HepG2 (cell line): Measurements from ENCODE around the gene PCSK6. TPM values are rescaled to one million over a fixed set of nuclear protein-coding genes. Genes with fewer than 3 reads are reported as not detected.

Source experiments
- AGO2 ChIP-seq: fragments of 200-400 bp; formaldehyde crosslinking; optimal IDR thresholded peaks from 2 replicates; pipeline ENCODE3; 2017; ENCODE audit warnings: mild to moderate bottlenecking, low read depth, low read length, moderate library complexity
- ELF4 ChIP-seq: sonication (generic); formaldehyde crosslinking; IDR thresholded peaks from 2 replicates; pipeline ENCODE4 v1.5.0; 2020; ENCODE audit warnings: missing genetic modification reagents, mild to moderate bottlenecking, moderate library complexity, borderline replicate concordance
- FIP1L1 ChIP-seq: fragments of 200-400 bp; formaldehyde crosslinking; IDR thresholded peaks from 2 replicates; pipeline ENCODE4 v1.6.1; 2018; ENCODE audit warnings: low read depth, mild to moderate bottlenecking, low read length, moderate library complexity, borderline replicate concordance; ENCODE audit not compliant: insufficient read depth
- GABPB1 ChIP-seq: IDR thresholded peaks from 2 replicates; pipeline ENCODE4 v1.6.1; 2016; ENCODE audit warnings: mild to moderate bottlenecking, missing genetic modification reagents, moderate library complexity, missing compliant biosample characterization
- HHEX ChIP-seq: IDR thresholded peaks from 2 replicates; pipeline ENCODE4 v1.6.1; 2016; ENCODE audit warnings: control low read depth
- REPIN1 ChIP-seq: sonication (generic); formaldehyde crosslinking; IDR thresholded peaks from 2 replicates; pipeline ENCODE4 v1.8.0; 2022; ENCODE audit warnings: missing genetic modification reagents, low read depth, mild to moderate bottlenecking, borderline replicate concordance
- TBP ChIP-seq: sonication (generic); formaldehyde crosslinking; IDR thresholded peaks from 2 replicates; pipeline ENCODE4 v1.5.0; 2020; ENCODE audit warnings: missing genetic modification reagents
- TCF12 ChIP-seq, 2 experiments: fragments of 450-650 bp in 1 of 2; sonication (generic) in 1 of 2; formaldehyde crosslinking in 1 of 2; IDR thresholded peaks; 2 replicates each; pipeline versions ENCODE4 v1.6.1 to v1.8.0; 2017 to 2022; ENCODE audit warnings: antibody characterized with exemption in 1 of 2, mild to moderate bottlenecking in 1 of 2, missing genetic modification reagents in 1 of 2, moderate library complexity in 1 of 2
- ZNF282 ChIP-seq: fragments of 450-650 bp; IDR thresholded peaks from 2 replicates; pipeline ENCODE4 v1.6.1; 2018; ENCODE audit not compliant: partially characterized antibody
- ZNF33A ChIP-seq: sonication (generic); formaldehyde crosslinking; IDR thresholded peaks from 2 replicates; pipeline ENCODE4 v1.5.1; 2020; ENCODE audit warnings: missing genetic modification reagents, mild to moderate bottlenecking, moderate library complexity, borderline replicate concordance
- ZNF432 ChIP-seq: sonication (generic); formaldehyde crosslinking; IDR thresholded peaks from 2 replicates; pipeline ENCODE4 v1.5.0; 2020; ENCODE audit warnings: missing genetic modification reagents, mild to moderate bottlenecking, borderline replicate concordance
- ZNF570 ChIP-seq: sonication (generic); formaldehyde crosslinking; IDR thresholded peaks from 2 replicates; pipeline ENCODE4 v1.4.0; 2020; ENCODE audit warnings: mild to moderate bottlenecking, missing genetic modification reagents, borderline replicate concordance
- ZNF850 ChIP-seq: sonication (generic); formaldehyde crosslinking; conservative IDR thresholded peaks from 2 replicates; pipeline ENCODE4 v1.9.0; 2021; ENCODE audit warnings: mild to moderate bottlenecking, missing genetic modification reagents
- ZSCAN21 ChIP-seq: sonication (generic); formaldehyde crosslinking; IDR thresholded peaks from 2 replicates; pipeline ENCODE4 v1.8.0; 2022; ENCODE audit warnings: mild to moderate bottlenecking, missing genetic modification reagents, moderate library complexity, borderline replicate concordance
- ZSCAN25 ChIP-seq: sonication (generic); formaldehyde crosslinking; IDR thresholded peaks from 2 replicates; pipeline ENCODE4 v1.8.0; 2022; ENCODE audit warnings: mild to moderate bottlenecking, missing genetic modification reagents
- polyA plus RNA-seq, 8 experiments: library from polyadenylated mRNA; depleted of rRNA in 3 of 8; stranded (reverse) in 7 of 8; unstranded in 1 of 8; fragments of >200 nt; fragmentation: Illumina TruSeq in 4 of 8; extraction: Trizol in 4 of 8; gene quantifications; 2 replicates each; pipeline versions ENCODE4 v1.2.1 to v1.2.3, GENCODE V29; 2011 to 2016; ENCODE audit warnings: low read depth in 4 of 8, missing spikeins in 1 of 8, mixed read lengths in 1 of 8; ENCODE audit not compliant: insufficient read depth in 1 of 8
- total RNA-seq, 5 experiments: library from RNA; depleted of rRNA; stranded (reverse); fragments of >200 nt; fragmentation: Illumina TruSeq; extraction: Trizol; gene quantifications; 2 replicates each; pipeline ENCODE4 v1.2.3, GENCODE V29; 2016; ENCODE audit warnings: low read depth in 1 of 5
- TF ChIP-seq, protein P1 (sequence below): sonication (generic); formaldehyde crosslinking; IDR thresholded peaks from 2 replicates; pipeline ENCODE4 v1.5.1; 2020; ENCODE audit warnings: missing genetic modification reagents, mild to moderate bottlenecking, borderline replicate concordance
- TF ChIP-seq, protein P2 (sequence below): sonication (generic); formaldehyde crosslinking; IDR thresholded peaks from 2 replicates; pipeline ENCODE4 v1.5.0; 2020; ENCODE audit warnings: missing genetic modification reagents
- TF ChIP-seq, protein P3 (sequence below): sonication (generic); formaldehyde crosslinking; IDR thresholded peaks from 2 replicates; pipeline ENCODE4 v1.8.0; 2022; ENCODE audit warnings: low read depth, missing genetic modification reagents
- TF ChIP-seq, protein P4 (sequence below): sonication (generic); formaldehyde crosslinking; IDR thresholded peaks from 2 replicates; pipeline ENCODE4 v1.4.0; 2020; ENCODE audit warnings: mild to moderate bottlenecking, missing genetic modification reagents
- TF ChIP-seq, protein P5 (sequence below): sonication (generic); formaldehyde crosslinking; IDR thresholded peaks from 2 replicates; pipeline ENCODE4 v1.5.0; 2020; ENCODE audit warnings: mild to moderate bottlenecking, missing genetic modification reagents
- TF ChIP-seq, protein P6 (sequence below): IDR thresholded peaks from 2 replicates; pipeline ENCODE4 v1.6.1; 2016; ENCODE audit warnings: missing genetic modification reagents, missing compliant biosample characterization

PCSK6 gene
- total and polyA plus RNA-seq, 2 of the 13 experiments (the other 11 are each of a cell fraction or from before 2014, with no cell fraction given), result 56.5 to 155 TPM

DNA sequence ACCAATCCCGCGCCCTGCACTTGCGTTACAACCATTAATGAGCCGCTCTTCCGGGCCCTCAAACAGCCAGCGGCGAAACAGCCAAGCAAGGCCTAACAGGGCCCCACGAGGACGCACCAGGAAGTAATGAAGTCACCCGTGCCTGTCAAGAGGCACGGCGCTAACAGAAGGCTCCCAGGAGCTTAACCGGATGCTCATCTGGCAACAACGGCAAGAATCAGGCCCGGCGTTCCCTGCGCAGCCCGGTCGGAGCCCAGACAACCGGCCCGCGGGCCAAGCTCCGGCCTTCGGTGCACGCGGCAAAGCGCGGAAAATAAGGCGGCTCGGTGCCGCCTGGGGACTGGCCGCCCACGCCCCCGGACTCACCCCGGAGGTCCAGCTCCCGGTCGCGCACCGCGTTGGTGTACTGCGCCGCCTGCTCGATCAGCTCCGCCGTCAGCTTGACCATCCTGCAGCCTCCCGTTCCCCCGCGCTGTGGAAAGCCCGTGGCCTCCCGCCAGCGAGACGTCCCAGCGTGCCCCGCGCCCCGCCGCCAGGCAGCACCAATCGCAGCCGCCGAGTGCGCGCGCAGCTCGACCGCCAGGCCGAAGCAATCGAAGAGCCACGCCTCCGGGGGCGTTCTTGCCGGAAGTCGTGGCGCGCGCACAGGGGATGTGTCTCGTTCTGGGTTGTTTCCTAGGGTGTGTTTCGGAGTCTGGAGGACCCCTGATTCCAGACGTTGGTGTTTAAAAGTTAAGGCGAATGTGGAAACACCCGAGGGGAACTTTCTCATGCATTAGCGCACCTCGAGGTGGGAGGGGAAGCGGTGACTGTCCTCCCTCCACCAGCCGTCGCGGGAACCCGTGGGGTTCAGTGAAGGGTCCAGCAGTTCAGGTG, 194.5 kb downstream of the PCSK6 start, which contains the start of gene SNRPA1 (continued):
- TF ChIP-seq, protein P1, sequence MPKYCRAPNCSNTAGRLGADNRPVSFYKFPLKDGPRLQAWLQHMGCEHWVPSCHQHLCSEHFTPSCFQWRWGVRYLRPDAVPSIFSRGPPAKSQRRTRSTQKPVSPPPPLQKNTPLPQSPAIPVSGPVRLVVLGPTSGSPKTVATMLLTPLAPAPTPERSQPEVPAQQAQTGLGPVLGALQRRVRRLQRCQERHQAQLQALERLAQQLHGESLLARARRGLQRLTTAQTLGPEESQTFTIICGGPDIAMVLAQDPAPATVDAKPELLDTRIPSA (CRISPR knock-in tag), result no peak; the same call in 1 of the 2 replicates
- TF ChIP-seq ELF4 (CRISPR knock-in tag) (0 out of 2 replicates have a peak, but pooled peaks have one; percentile 72), REPIN1 (CRISPR knock-in tag) (peak; percentile 70), GABPB1 (peak; percentile 98), AGO2 (peak; percentile 88), TCF12 (IDR thresholded peaks at IDR 0.05) (no peak), TCF12 (CRISPR knock-in tag; IDR thresholded peaks at IDR 0.05) (0 out of 2 replicates have a peak, but pooled peaks have one; percentile 75), HHEX (CRISPR knock-in tag) (no peak), ZNF432 (0 out of 2 replicates have a peak, but pooled peaks have one; percentile 4), ZNF850 (peak; percentile 58; the same call in 1 of the 2 replicates), ZSCAN25 (CRISPR knock-in tag) (no peak), FIP1L1 (0 out of 2 replicates have a peak, but pooled peaks have one; percentile 51), ZNF570 (CRISPR knock-in tag) (no peak), ZNF282 (no peak), TBP (no peak; the same call in 1 of the 2 replicates), ZSCAN21 (peak; percentile 91; the same call in 1 of the 2 replicates), ZNF33A (CRISPR knock-in tag) (0 out of 2 replicates have a peak, but pooled peaks have one; percentile 36)
- TF ChIP-seq, protein P2, sequence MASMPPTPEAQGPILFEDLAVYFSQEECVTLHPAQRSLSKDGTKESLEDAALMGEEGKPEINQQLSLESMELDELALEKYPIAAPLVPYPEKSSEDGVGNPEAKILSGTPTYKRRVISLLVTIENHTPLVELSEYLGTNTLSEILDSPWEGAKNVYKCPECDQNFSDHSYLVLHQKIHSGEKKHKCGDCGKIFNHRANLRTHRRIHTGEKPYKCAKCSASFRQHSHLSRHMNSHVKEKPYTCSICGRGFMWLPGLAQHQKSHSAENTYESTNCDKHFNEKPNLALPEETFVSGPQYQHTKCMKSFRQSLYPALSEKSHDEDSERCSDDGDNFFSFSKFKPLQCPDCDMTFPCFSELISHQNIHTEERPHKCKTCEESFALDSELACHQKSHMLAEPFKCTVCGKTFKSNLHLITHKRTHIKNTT, result no peak
- TF ChIP-seq, protein P3, sequence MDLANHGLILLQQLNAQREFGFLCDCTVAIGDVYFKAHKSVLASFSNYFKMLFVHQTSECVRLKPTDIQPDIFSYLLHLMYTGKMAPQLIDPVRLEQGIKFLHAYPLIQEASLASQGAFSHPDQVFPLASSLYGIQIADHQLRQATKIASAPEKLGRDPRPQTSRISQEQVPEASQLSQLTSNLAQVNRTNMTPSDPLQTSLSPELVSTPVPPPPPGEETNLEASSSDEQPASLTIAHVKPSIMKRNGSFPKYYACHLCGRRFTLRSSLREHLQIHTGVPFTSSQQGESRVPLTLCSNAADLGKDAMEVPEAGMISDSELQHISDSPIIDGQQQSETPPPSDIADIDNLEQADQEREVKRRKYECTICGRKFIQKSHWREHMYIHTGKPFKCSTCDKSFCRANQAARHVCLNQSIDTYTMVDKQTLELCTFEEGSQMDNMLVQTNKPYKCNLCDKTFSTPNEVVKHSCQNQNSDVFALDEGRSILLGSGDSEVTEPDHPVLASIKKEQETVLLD (CRISPR knock-in tag), result peak; percentile 94
- TF ChIP-seq, protein P4, sequence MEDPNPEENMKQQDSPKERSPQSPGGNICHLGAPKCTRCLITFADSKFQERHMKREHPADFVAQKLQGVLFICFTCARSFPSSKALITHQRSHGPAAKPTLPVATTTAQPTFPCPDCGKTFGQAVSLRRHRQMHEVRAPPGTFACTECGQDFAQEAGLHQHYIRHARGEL (CRISPR knock-in tag), result no peak; the same call in 1 of the 2 replicates
- TF ChIP-seq, protein P5, sequence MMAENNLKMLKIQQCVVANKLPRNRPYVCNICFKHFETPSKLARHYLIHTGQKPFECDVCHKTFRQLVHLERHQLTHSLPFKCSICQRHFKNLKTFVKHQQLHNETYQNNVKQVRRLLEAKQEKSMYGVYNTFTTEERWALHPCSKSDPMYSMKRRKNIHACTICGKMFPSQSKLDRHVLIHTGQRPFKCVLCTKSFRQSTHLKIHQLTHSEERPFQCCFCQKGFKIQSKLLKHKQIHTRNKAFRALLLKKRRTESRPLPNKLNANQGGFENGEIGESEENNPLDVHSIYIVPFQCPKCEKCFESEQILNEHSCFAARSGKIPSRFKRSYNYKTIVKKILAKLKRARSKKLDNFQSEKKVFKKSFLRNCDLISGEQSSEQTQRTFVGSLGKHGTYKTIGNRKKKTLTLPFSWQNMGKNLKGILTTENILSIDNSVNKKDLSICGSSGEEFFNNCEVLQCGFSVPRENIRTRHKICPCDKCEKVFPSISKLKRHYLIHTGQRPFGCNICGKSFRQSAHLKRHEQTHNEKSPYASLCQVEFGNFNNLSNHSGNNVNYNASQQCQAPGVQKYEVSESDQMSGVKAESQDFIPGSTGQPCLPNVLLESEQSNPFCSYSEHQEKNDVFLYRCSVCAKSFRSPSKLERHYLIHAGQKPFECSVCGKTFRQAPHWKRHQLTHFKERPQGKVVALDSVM (CRISPR knock-in tag), result 0 out of 2 replicates have a peak, but pooled peaks have one; percentile 63
- TF ChIP-seq, protein P6, sequence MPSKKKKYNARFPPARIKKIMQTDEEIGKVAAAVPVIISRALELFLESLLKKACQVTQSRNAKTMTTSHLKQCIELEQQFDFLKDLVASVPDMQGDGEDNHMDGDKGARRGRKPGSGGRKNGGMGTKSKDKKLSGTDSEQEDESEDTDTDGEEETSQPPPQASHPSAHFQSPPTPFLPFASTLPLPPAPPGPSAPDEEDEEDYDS (CRISPR knock-in tag), result peak; percentile 76
